Upper lobe of left lung (tissue), 4 donors: ENCODE data around the gene ODAD3.

ENCODE experiments used
- POLR2A ChIP-seq, 4 donors: fragments of 450-650 bp; IDR thresholded peaks; one replicate each; pipeline ENCODE4 v1.5.1; 2016 to 2017; ENCODE audit warnings: antibody characterized with exemption in 4 of 4, mild to moderate bottlenecking in 2 of 4
- POLR2AphosphoS5 ChIP-seq, 2 donors: sonication (generic); formaldehyde crosslinking; IDR thresholded peaks; one replicate each; pipeline ENCODE4 v1.5.1; 2017; ENCODE audit warnings: antibody characterized with exemption in 2 of 2
- TF ChIP-seq, protein P1 (sequence below), 6 experiments: fragments of 450-650 bp in 4 of 6; fragments of 200-600 bp in 2 of 6; sonication (generic) in 2 of 6; IDR thresholded peaks; one replicate each; pipeline ENCODE4 v1.5.1; 2016 to 2019; ENCODE audit warnings: antibody characterized with exemption in 6 of 6

DNA sequence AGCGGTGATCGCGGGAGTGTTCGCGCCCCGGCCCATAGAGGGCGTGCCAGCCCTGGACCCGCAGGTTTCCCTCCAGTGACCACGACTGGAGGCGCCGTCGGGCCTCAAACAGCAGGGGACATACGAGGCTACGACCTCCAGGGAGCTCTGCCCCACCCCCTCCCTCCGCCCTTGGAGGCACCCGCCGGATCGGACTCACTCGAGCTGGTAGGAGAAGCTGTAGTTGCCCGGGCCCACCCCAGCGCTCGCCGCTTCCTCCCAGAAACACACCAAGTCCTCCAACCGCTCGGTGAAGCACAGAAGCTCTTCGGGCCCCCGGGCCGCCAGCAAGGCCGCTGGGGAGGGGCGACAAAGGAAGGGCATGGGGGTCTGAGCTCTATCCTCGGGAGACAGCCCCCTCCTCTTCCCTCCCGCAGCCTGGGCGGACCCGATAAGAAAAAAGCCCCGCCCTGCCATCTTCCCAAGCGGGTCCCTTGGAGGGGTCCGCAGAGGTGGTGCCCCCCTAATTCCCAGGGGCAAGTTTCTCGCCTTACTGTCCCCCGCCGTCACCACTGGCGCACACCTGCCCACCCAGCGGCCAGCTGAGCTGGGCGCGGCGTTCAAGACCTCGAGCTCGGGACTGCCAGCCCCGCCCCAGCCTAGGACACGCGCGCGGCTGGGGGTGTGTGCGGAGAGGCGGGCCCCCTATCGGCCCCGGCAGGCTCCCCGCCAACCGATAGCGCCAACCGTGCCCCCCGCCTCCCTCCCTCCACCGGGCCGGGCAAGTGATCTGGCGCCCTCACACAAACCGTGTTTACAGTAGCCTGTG is 51.8 kb downstream of the ODAD3 start:
- TF ChIP-seq, protein P1, sequence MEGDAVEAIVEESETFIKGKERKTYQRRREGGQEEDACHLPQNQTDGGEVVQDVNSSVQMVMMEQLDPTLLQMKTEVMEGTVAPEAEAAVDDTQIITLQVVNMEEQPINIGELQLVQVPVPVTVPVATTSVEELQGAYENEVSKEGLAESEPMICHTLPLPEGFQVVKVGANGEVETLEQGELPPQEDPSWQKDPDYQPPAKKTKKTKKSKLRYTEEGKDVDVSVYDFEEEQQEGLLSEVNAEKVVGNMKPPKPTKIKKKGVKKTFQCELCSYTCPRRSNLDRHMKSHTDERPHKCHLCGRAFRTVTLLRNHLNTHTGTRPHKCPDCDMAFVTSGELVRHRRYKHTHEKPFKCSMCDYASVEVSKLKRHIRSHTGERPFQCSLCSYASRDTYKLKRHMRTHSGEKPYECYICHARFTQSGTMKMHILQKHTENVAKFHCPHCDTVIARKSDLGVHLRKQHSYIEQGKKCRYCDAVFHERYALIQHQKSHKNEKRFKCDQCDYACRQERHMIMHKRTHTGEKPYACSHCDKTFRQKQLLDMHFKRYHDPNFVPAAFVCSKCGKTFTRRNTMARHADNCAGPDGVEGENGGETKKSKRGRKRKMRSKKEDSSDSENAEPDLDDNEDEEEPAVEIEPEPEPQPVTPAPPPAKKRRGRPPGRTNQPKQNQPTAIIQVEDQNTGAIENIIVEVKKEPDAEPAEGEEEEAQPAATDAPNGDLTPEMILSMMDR (IDR thresholded peaks at IDR 0.05): peak; percentile 60 to 87 (median 78)
- TF ChIP-seq POLR2A (IDR thresholded peaks at IDR 0.05) (peak in 1 of 4 donors; percentile 8), POLR2AphosphoS5 (IDR thresholded peaks at IDR 0.05) (no peak)
